SK-N-SH (cell line): Measurements from ENCODE around the gene CLIC3. TPM values are rescaled to one million over a fixed set of nuclear protein-coding genes. Genes with fewer than 3 reads are reported as not detected.

ENCODE experiments used
- CTCF ChIA-PET: fragments of 300-600, 350-600 bp; formaldehyde crosslinking; extraction: SDS; loops from one replicate; lab custom pipeline; 2021; lab: Yijun Ruan, JAX
- POLR2A ChIA-PET: fragments of 350-600 bp; sonication (Branson Sonifier 250); formaldehyde crosslinking; extraction: SDS; loops from one replicate; lab custom pipeline; 2020; ENCODE audit warnings: antibody characterized with exemption, inconsistent platforms; lab: Yijun Ruan, JAX
- DNase-seq: peaks from one replicate; pipeline ENCODE4 v3.0.0; 2012
- H2AFZ ChIP-seq: fragments of 200-600 bp; sonication (generic); 2 replicates; pipeline ENCODE4 v1.8.1; 2016; ENCODE audit warnings: antibody characterized with exemption, mild to moderate bottlenecking, low read depth
- H3F3A ChIP-seq: fragments of 200-600 bp; sonication (generic); replicated peaks from 2 replicates; pipeline ENCODE3; 2016; ENCODE audit warnings: antibody characterized with exemption, mild to moderate bottlenecking; ENCODE audit not compliant: insufficient read depth
- H3K27ac ChIP-seq, 2 experiments: fragments of 200-500 bp in 1 of 2; fragments of 200-600 bp in 1 of 2; sonication (Bioruptor generic) in 1 of 2; sonication (generic), shearing (Covaris generic) in 1 of 2; 2 replicates each; pipeline versions ENCODE4 v1.5.1 to v1.6.1; 2014 to 2016; ENCODE audit warnings: low read depth in 2 of 2, inconsistent platforms in 1 of 2, low read length in 1 of 2, mild to moderate bottlenecking in 1 of 2, mixed read lengths in 1 of 2
- H3K27me3 ChIP-seq: fragments of 200-600 bp; sonication (generic), shearing (Covaris generic); 2 replicates; pipeline ENCODE4 v1.6.1; 2016; ENCODE audit warnings: mixed run types; ENCODE audit not compliant: insufficient read depth
- H3K36me3 ChIP-seq, 2 experiments: fragments of 200-500 bp in 1 of 2; fragments of 200-600 bp in 1 of 2; sonication (Bioruptor generic) in 1 of 2; sonication (generic) in 1 of 2; replicated peaks in 1 of 2; 2 replicates each; pipeline versions ENCODE3 to v1.5.1; 2014 to 2016; ENCODE audit warnings: low read length in 1 of 2, mild to moderate bottlenecking in 1 of 2; ENCODE audit not compliant: insufficient read depth in 2 of 2, control insufficient read depth in 1 of 2
- H3K4me1 ChIP-seq, 2 experiments: fragments of 200-500 bp in 1 of 2; fragments of 200-600 bp in 1 of 2; sonication (Bioruptor generic) in 1 of 2; sonication (generic), shearing (Covaris generic) in 1 of 2; 2 replicates each; pipeline versions ENCODE4 v1.5.1 to v1.6.1; 2014 to 2016; ENCODE audit warnings: low read depth in 1 of 2, low read length in 1 of 2, mixed run types in 1 of 2; ENCODE audit not compliant: insufficient read depth in 2 of 2, control insufficient read depth in 1 of 2
- H3K4me2 ChIP-seq: fragments of 200-600 bp; sonication (generic), shearing (Covaris generic); 2 replicates; pipeline ENCODE4 v1.6.1; 2017; ENCODE audit warnings: mixed run types
- H3K4me3 ChIP-seq, 2 experiments: fragments of 200-500 bp in 1 of 2; fragments of 200-600 bp in 1 of 2; sonication (Bioruptor generic) in 1 of 2; sonication (generic), shearing (Covaris generic) in 1 of 2; 2 replicates each; pipeline versions ENCODE4 v1.5.1 to v1.8.1; 2014 to 2016; ENCODE audit warnings: low read depth in 2 of 2, inconsistent platforms in 1 of 2, low read length in 1 of 2, mild to moderate bottlenecking in 1 of 2, mixed read lengths in 1 of 2, moderate library complexity in 1 of 2
- H3K79me2 ChIP-seq: fragments of 200-600 bp; sonication (generic); 2 replicates; pipeline ENCODE4 v1.8.1; 2017; ENCODE audit warnings: mild to moderate bottlenecking; ENCODE audit not compliant: insufficient read depth
- H3K9ac ChIP-seq: fragments of 200-600 bp; sonication (generic); 2 replicates; pipeline ENCODE4 v1.6.1; 2017; ENCODE audit warnings: mixed run types
- H3K9me2 ChIP-seq: fragments of 200-600 bp; sonication (generic); 2 replicates; pipeline ENCODE4 v1.6.1; 2017; ENCODE audit warnings: mixed run types
- H3K9me3 ChIP-seq: fragments of 200-600 bp; sonication (generic); 2 replicates; pipeline ENCODE4 v1.6.1; 2017; ENCODE audit warnings: mixed run types, mild to moderate bottlenecking, moderate library complexity
- H4K20me1 ChIP-seq: fragments of 200-600 bp; sonication (generic); 2 replicates; pipeline ENCODE4 v1.6.1; 2017; ENCODE audit warnings: mild to moderate bottlenecking, mixed run types; ENCODE audit not compliant: insufficient read depth
- CHD2 ChIP-seq: fragments of 150-350 bp; IDR thresholded peaks from 2 replicates; pipeline ENCODE4 v1.6.1; 2018; ENCODE audit warnings: low read length; ENCODE audit not compliant: partially characterized antibody
- FOXJ3 ChIP-seq: sonication (generic); formaldehyde crosslinking; IDR thresholded peaks from 2 replicates; pipeline ENCODE4 v1.5.1; 2020; ENCODE audit warnings: mild to moderate bottlenecking, missing genetic modification reagents
- NFIC ChIP-seq: IDR thresholded peaks from 2 replicates; pipeline ENCODE4 v1.4.0; 2012; ENCODE audit warnings: borderline replicate concordance
- NRF1 ChIP-seq: IDR thresholded peaks from 2 replicates; pipeline ENCODE4 v1.6.1; 2012; ENCODE audit warnings: low read depth, mild to moderate bottlenecking, low read length
- REST ChIP-seq: IDR thresholded peaks from 2 replicates; pipeline ENCODE4 v1.6.1; 2012; ENCODE audit warnings: mild to moderate bottlenecking, low read depth, low read length, moderate library complexity
- RFX5 ChIP-seq: IDR thresholded peaks from 2 replicates; pipeline ENCODE4 v1.6.1; 2012; ENCODE audit warnings: mild to moderate bottlenecking, improper control_type of control experiment, low read length
- SIN3A ChIP-seq: IDR thresholded peaks from 2 replicates; pipeline ENCODE4 v1.6.1; 2012; ENCODE audit warnings: low read depth, mild to moderate bottlenecking, low read length, moderate library complexity, borderline replicate concordance
- TAF1 ChIP-seq: IDR thresholded peaks from 2 replicates; pipeline ENCODE4 v1.6.1; 2012; ENCODE audit warnings: low read depth, mild to moderate bottlenecking, low read length, moderate library complexity, borderline replicate concordance
- YY1 ChIP-seq: IDR thresholded peaks from 2 replicates; pipeline ENCODE4 v1.4.0; 2012; ENCODE audit warnings: low read depth, mild to moderate bottlenecking
- WGBS: methylation state at CpG from one replicate; pipeline ENCODE4 v1.1.6; 2017; ENCODE audit warnings: low lambda C conversion rate; 5-methylcytosine and 5-hydroxymethylcytosine counted together
- polyA plus RNA-seq, 3 experiments: library from polyadenylated mRNA; depleted of rRNA; stranded (reverse); fragments of >200 nt; gene quantifications; 2 replicates each; pipeline ENCODE4 v1.2.3, GENCODE V29; 2012

CLIC3 gene
- polyA plus RNA-seq, 1 of the 3 experiments (the other 2 are of a cell fraction) = 1.0 TPM

DNA sequence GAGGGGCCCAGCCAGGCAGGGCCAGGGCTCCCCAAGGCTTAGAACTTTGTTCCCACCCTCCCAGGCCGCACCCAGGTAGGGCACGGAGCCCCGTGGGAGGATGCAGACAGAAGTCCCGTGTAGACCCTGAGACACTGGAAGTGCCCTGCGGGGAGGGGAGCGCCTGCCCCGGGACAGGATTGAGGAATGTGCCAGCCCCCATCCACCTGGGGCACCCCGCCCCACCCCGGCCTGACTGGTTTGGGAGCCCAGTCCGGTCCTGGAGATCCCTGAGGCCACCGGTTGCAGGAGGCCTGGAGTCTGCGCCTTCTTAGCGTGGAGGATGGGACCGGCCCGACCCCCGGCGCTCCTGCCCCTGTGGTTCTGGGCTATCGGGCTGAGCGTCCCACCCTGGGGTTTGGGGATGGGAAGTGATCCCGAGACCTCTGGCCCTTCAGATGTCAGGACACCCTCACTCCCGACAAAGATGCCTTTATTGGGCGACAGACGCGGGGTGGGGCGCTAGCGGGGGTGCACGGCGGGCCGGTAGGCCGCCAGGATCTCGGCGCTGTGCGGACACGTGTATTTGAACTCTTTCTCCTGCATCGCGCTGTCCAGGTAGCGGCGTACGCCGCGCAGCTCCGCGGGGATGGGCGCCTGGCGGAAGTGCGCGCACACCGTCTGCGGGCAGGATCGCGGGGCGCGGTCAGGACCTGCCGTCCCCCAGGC is 2.0 kb downstream of the CLIC3 start:
- 95% methylated on average over 42 of the region's 54 CpGs for WGBS
- no peak overlapping the region for H3K9ac ChIP-seq
- no peak for DNase-seq
- no peaks in the 10 kb centered on the region for H3F3A ChIP-seq
- H3K79me2 ChIP-seq = peaks cover 18% of the 10 kb centered on the region; the same call in 1 of the 2 replicates
- H3K4me3 ChIP-seq = no peak overlapping the region
- no peak for TF ChIP-seq RFX5
- TF ChIP-seq SIN3A = no peak
- TF ChIP-seq TAF1 = no peak
- no peak overlapping the region for H3K27ac ChIP-seq
- POLR2A ChIA-PET = no interaction called here
- H3K9me2 ChIP-seq = no peaks in the 10 kb centered on the region
- H3K4me2 ChIP-seq = no peak overlapping the region
- peaks cover 0 to 7% of the 10 kb centered on the region in 2 experiments for H3K36me3 ChIP-seq
- H3K27me3 ChIP-seq = no peaks in the 10 kb centered on the region
- CTCF ChIA-PET = interaction anchor here (0.7 to 6.8 kb wide), 3 partner anchors 13 to 75 kb away, joined by 3 to 68 read pairs (median 3); partner anchors contain the start of genes ABCA2 and FUT7
- H2AFZ ChIP-seq = no peak overlapping the region
- H3K9me3 ChIP-seq = no peaks in the 10 kb centered on the region
- H4K20me1 ChIP-seq = 0 out of 2 replicates have a peak, but pooled peaks cover 3% of the 10 kb centered on the region
- peaks cover 9 to 24% of the 10 kb centered on the region in 2 experiments; a peak in 3 of 4 replicates for H3K4me1 ChIP-seq

- TF ChIP-seq YY1 = no peak
- TF ChIP-seq NRF1 = no peak
- TF ChIP-seq REST = peak; percentile 39; the same call in 1 of the 2 replicates
- TF ChIP-seq FOXJ3 (CRISPR knock-in tag) = no peak
- TF ChIP-seq NFIC = no peak
- no peak for TF ChIP-seq CHD2
- Histone ChIP-seq H3K9ac (peak overlapping the region; percentile 75), H3K4me3 (peak overlapping the region; percentile 80 to 85), H3K9me3 (no peaks in the 10 kb centered on the region), H4K20me1 (0 out of 2 replicates have a peak, but pooled peaks cover 3% of the 10 kb centered on the region), H3F3A (no peaks in the 10 kb centered on the region), H3K79me2 (peaks cover 18% of the 10 kb centered on the region; the same call in 1 of the 2 replicates), H3K9me2 (no peaks in the 10 kb centered on the region), H3K36me3 (peaks cover 0 to 7% of the 10 kb centered on the region in 2 experiments), H3K4me2 (peak overlapping the region; percentile 95), H2AFZ (peak overlapping the region; percentile 82; the same call in 1 of the 2 replicates), H3K27ac (peak overlapping the region in 1 of 2 experiments; percentile 56; a peak in 2 of 4 replicates), H3K27me3 (no peaks in the 10 kb centered on the region), H3K4me1 (peaks cover 9 to 24% of the 10 kb centered on the region in 2 experiments; a peak in 3 of 4 replicates)
- DNase-seq = no peak
- POLR2A ChIA-PET = interaction anchor here (1.0 to 1.8 kb wide), 3 partner anchors 37 to 49 kb away, joined by 3 to 7 read pairs (median 4); partner anchors contain the start of gene FBXW5
- CTCF ChIA-PET = interaction anchor here (0.6 to 6.8 kb wide), 10 partner anchors 9 to 73 kb away, joined by 3 to 68 read pairs (median 4); partner anchors contain the start of genes ABCA2, C8G, FBXW5 and FUT7
- WGBS = 4% methylated on average over 10 of the region's 18 CpGs
Observed at GRCh38 chr9:136992819-136993369, 3.5 kb downstream of the CLIC3 start.
